HL-60 (cell line): ENCODE measurements around the gene PWP1.

Experiments
- DNase-seq, 2 experiments: peaks; one replicate each; pipeline ENCODE4 v3.0.0-alpha.2; 2010 to 2020; ENCODE audit warnings: low read depth in 1 of 2, low spot score in 1 of 2
- H3K27ac ChIP-seq: fragments of 250-450 bp; sonication (Bioruptor Pico); replicated peaks from 2 replicates; pipeline ENCODE4 v1.5.1; 2020; ENCODE audit warnings: mild to moderate bottlenecking, moderate library complexity
- H3K27me3 ChIP-seq: fragments of 250-450 bp; sonication (Bioruptor Pico); 2 replicates; pipeline ENCODE4 v1.5.1; 2021; ENCODE audit warnings: mild to moderate bottlenecking, moderate library complexity; ENCODE audit not compliant: insufficient read depth, poor library complexity, severe bottlenecking
- H3K4me3 ChIP-seq: replicated peaks from 2 replicates; pipeline ENCODE4 v1.5.1; 2011; ENCODE audit warnings: mild to moderate bottlenecking, control low read depth, low read length; ENCODE audit not compliant: insufficient read depth
- GABPA ChIP-seq: IDR thresholded peaks from 2 replicates; pipeline ENCODE4 v1.6.1; 2012; ENCODE audit warnings: low read depth
- POLR2AphosphoS5 ChIP-seq: IDR thresholded peaks from 2 replicates; pipeline ENCODE4 v1.6.1; 2012; ENCODE audit warnings: low read depth
- SPI1 ChIP-seq: IDR thresholded peaks from 2 replicates; pipeline ENCODE4 v1.6.1; 2012; ENCODE audit warnings: low read depth, mild to moderate bottlenecking, borderline replicate concordance
- TF ChIP-seq, protein P1 (sequence below): IDR thresholded peaks from 2 replicates; pipeline ENCODE4 v1.6.1; 2012; ENCODE audit warnings: low read depth; ENCODE audit not compliant: insufficient replicate concordance
- TF ChIP-seq, protein P2 (sequence below): IDR thresholded peaks from one replicate; pipeline ENCODE4 v1.5.1; 2011; ENCODE audit warnings: low read length, control low read depth, inconsistent platforms; ENCODE audit not compliant: insufficient read depth

The PWP1 gene

DNA sequence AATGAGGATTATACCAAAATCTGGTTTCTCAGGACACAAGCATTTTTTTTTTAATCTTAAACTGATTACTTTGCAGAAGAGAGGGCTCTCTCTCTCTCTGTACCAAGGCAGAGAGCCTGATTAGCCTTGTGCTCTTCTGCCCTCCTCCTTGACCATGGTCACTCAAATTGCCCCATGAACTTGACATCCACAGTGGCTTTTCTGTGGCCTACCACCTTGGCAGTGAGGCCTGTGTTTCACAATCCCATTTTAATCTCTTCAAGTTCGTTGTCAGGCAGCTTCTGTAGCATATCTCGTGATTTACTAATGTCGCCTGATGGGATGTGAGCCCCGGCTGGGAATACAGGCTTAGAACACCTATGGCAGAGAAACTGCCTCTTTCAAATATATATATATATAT lies 30.7 kb upstream of the PWP1 start:
- H3K27ac ChIP-seq: no peak overlapping the region
- no peak for TF ChIP-seq SPI1
- TF ChIP-seq, protein P1, sequence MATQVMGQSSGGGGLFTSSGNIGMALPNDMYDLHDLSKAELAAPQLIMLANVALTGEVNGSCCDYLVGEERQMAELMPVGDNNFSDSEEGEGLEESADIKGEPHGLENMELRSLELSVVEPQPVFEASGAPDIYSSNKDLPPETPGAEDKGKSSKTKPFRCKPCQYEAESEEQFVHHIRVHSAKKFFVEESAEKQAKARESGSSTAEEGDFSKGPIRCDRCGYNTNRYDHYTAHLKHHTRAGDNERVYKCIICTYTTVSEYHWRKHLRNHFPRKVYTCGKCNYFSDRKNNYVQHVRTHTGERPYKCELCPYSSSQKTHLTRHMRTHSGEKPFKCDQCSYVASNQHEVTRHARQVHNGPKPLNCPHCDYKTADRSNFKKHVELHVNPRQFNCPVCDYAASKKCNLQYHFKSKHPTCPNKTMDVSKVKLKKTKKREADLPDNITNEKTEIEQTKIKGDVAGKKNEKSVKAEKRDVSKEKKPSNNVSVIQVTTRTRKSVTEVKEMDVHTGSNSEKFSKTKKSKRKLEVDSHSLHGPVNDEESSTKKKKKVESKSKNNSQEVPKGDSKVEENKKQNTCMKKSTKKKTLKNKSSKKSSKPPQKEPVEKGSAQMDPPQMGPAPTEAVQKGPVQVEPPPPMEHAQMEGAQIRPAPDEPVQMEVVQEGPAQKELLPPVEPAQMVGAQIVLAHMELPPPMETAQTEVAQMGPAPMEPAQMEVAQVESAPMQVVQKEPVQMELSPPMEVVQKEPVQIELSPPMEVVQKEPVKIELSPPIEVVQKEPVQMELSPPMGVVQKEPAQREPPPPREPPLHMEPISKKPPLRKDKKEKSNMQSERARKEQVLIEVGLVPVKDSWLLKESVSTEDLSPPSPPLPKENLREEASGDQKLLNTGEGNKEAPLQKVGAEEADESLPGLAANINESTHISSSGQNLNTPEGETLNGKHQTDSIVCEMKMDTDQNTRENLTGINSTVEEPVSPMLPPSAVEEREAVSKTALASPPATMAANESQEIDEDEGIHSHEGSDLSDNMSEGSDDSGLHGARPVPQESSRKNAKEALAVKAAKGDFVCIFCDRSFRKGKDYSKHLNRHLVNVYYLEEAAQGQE: no peak
- TF ChIP-seq, protein P2, sequence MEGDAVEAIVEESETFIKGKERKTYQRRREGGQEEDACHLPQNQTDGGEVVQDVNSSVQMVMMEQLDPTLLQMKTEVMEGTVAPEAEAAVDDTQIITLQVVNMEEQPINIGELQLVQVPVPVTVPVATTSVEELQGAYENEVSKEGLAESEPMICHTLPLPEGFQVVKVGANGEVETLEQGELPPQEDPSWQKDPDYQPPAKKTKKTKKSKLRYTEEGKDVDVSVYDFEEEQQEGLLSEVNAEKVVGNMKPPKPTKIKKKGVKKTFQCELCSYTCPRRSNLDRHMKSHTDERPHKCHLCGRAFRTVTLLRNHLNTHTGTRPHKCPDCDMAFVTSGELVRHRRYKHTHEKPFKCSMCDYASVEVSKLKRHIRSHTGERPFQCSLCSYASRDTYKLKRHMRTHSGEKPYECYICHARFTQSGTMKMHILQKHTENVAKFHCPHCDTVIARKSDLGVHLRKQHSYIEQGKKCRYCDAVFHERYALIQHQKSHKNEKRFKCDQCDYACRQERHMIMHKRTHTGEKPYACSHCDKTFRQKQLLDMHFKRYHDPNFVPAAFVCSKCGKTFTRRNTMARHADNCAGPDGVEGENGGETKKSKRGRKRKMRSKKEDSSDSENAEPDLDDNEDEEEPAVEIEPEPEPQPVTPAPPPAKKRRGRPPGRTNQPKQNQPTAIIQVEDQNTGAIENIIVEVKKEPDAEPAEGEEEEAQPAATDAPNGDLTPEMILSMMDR: no peak
- H3K27me3 ChIP-seq: no peaks in the 10 kb centered on the region
- DNase-seq: no peak
- no peak overlapping the region for H3K4me3 ChIP-seq

DNA sequence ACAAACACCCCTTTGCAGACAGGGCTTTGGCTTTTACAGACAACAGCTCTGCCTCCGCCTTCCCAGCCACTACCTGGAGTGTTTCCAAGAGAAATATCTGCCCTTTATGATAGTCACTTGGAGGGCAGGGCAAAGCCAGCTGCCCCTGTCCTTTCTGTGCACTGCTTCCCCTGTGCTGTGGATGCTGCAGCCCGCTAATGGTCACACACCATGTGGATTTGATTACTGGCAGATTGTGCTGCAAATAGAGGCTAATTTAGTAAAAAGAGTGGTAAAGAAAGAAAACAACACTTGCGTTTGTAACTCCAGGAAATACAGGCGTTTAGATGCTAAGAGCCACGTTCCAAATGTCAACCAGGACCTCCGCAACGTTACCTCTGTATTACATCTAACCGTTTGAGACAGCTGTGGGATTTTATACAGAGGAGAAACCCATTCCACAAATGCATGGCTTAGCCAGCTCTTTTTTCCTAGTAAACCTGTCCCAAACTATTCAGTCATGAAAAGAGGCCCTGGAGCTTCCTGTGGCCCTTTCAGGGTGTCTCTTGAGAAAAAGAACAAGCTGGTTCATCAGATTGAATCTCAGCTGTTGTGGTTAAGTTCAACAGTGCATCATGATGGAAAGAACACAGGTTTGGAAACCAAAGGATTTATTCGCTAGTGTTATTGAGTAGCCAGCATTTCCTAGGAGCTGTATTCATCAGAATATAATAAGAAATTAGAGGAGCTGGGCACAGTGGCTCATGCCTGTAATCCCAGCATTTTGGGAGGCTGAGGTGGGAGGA lies 30.1 kb upstream of the PWP1 start:
- H3K4me3 ChIP-seq: no peak overlapping the region
- no peaks in the 10 kb centered on the region for H3K27me3 ChIP-seq
- H3K27ac ChIP-seq: no peak overlapping the region
- no peak for DNase-seq
- TF ChIP-seq, protein P2: no peak
- TF ChIP-seq SPI1 (no peak), GABPA (no peak), POLR2AphosphoS5 (no peak)
- TF ChIP-seq, protein P1: no peak

DNA sequence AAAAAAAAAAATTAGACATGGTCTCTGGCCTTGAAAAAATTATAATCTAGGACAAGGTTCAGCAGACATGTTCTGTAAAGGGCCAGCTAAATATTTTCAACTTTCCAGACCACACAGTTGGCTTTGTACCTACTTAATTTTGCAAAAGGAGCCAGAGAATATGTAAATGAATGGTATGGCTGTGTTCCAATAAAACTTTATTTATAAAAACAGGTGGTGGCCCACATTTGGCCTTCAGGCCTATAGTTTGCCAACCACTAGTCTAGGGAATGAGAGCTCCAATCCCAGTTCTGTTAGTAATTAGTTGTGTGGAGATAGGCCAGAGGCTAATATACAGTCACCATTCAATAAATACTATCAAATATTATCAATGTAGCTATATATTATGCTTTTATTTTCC lies 29.3 kb upstream of the PWP1 start:
- no peak for DNase-seq
- Histone ChIP-seq H3K4me3 (no peak overlapping the region), H3K27me3 (no peaks in the 10 kb centered on the region), H3K27ac (no peak overlapping the region)
- TF ChIP-seq POLR2AphosphoS5 (no peak), SPI1 (no peak), GABPA (no peak)
- TF ChIP-seq, protein P1: no peak
- TF ChIP-seq, protein P2: no peak
